Measurements from ENCODE around the gene SPEM3.

GRCh38 chr17:7379134-7379533 is 49.5 kb upstream of the SPEM3 start:
- TF ChIP-seq EGR1 (IDR thresholded peaks at IDR 0.05) (no peak), YY1 (IDR thresholded peaks at IDR 0.05; ENCODE audit: low read depth) (no peak), MAX (IDR thresholded peaks at IDR 0.05) (no peak)
